ENCODE results near the gene KIRREL3.

DNA sequence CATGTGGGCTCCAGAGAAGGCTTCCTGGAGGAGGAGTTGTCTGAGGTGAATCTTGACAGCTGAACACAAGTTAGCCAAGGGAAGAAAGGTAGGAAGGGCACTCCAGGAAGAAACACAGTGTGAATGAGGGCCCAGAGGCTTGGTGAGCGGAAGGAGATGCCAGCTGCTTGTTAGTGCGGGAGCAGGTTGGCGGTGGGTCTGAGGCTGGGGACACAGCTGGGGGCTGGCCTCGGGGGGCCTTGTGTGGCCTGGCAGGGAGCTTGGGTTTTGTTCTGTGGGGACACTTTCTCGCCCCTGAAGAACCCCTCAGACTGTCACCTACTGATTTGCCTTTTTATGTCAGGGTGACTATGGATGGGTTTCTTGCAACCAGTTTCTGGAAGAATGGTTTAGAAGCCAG, 485.1 kb downstream of the KIRREL3 start:
- TF ChIP-seq, protein P1, sequence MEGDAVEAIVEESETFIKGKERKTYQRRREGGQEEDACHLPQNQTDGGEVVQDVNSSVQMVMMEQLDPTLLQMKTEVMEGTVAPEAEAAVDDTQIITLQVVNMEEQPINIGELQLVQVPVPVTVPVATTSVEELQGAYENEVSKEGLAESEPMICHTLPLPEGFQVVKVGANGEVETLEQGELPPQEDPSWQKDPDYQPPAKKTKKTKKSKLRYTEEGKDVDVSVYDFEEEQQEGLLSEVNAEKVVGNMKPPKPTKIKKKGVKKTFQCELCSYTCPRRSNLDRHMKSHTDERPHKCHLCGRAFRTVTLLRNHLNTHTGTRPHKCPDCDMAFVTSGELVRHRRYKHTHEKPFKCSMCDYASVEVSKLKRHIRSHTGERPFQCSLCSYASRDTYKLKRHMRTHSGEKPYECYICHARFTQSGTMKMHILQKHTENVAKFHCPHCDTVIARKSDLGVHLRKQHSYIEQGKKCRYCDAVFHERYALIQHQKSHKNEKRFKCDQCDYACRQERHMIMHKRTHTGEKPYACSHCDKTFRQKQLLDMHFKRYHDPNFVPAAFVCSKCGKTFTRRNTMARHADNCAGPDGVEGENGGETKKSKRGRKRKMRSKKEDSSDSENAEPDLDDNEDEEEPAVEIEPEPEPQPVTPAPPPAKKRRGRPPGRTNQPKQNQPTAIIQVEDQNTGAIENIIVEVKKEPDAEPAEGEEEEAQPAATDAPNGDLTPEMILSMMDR (IDR thresholded peaks at IDR 0.05): no peak
- no peak for TF ChIP-seq POLR2AphosphoS5 (IDR thresholded peaks at IDR 0.05)
